ENCODE measurements around the gene TREH.
"Not testable (repeated sequence)": the region's sequence is repeated elsewhere in the genome, so short reads cannot be mapped to it uniquely, and the experiment has no call there.

Gene TREH

DNA sequence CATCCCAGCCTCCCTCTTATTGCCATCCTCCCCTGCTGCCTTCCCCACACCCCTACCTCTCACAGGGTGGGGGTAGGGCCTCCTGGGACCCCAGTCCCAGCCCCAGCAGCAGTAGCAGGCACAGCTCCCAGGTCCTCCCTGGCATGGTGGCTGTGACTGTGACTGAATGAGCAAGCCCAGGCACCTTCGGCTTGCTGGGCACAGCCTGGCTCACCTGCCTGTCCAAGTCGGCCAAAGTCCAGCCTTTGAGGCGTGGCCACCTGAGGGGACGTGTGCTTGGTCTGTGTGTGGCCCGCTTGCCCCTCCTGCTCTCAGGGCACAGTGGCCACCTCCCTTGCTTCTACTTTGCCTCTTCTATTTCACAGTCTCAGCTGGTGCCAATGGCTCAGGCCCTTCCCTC is at the start of gene TREH:
Gene TREH (minus strand): TSS at position 168 of the 400 bp plus-strand sequence. CDS start 23 bp downstream, at position 145.
- DNase-seq (ENCODE audit: low spot score), result no peak
- TF ChIP-seq, protein P1, sequence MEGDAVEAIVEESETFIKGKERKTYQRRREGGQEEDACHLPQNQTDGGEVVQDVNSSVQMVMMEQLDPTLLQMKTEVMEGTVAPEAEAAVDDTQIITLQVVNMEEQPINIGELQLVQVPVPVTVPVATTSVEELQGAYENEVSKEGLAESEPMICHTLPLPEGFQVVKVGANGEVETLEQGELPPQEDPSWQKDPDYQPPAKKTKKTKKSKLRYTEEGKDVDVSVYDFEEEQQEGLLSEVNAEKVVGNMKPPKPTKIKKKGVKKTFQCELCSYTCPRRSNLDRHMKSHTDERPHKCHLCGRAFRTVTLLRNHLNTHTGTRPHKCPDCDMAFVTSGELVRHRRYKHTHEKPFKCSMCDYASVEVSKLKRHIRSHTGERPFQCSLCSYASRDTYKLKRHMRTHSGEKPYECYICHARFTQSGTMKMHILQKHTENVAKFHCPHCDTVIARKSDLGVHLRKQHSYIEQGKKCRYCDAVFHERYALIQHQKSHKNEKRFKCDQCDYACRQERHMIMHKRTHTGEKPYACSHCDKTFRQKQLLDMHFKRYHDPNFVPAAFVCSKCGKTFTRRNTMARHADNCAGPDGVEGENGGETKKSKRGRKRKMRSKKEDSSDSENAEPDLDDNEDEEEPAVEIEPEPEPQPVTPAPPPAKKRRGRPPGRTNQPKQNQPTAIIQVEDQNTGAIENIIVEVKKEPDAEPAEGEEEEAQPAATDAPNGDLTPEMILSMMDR (IDR thresholded peaks at IDR 0.05; ENCODE audit: extremely low read depth, missing control alignments), result no peak

- not testable (repeated sequence) for DNase-seq (ENCODE audit: low spot score)
These were observed 48.7 kb upstream of the TREH start for GRCh38 chr11:118728112-118728511.

GRCh38 chr11:118727721-118728066 is 48.2 kb upstream of the TREH start:
- DNase-seq (ENCODE audit: low spot score), result not testable (repeated sequence)

GRCh38 chr11:118727001-118727720 is 47.7 kb upstream of the TREH start:
- DNase-seq (ENCODE audit: low spot score), result not testable (repeated sequence)

DNA sequence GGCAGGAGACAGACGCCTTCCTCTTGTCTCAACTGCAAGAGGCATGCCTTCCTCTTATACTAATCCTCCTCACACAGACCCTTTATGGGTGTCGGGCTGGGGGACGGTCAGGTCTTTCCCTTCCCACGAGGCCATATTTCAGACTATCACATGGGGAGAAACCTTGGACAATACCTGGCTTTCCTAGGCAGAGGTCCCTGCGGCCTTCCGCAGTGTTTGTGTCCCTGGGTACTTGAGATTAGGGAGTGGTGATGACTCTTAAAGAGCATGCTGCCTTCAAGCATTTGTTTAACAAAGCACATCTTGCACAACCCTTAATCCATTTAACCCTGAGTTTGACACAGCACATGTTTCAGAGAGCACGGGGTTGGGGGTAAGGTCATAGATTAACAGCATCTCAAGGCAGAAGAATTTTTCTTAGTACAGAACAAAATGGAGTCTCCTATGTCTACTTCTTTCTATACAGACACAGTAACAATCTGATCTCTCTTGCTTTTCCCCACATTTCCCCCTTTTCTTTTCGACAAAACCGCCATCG is 42.1 kb upstream of the TREH start:
- not testable (repeated sequence) for DNase-seq (ENCODE audit: low spot score)

DNA sequence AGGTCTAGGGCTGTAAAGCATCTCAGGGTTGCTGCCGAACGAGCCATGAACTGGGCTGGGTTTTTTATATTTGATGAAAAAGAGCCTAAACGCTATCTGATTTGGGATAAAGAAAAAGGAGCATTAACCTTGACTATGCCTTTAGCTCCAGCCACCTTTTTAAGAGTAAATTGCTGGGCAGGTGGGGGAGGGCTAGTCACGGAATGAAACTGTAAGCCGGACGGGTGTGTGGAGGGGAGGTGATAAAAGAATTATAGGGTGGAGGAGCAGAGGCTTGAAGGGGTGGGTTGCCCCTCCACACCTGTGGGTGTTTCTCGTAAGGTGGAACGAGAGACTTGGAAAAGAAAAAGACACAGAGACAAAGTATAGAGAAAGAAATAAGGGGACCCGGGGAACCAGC is 41.3 kb upstream of the TREH start:
- DNase-seq (ENCODE audit: low spot score), result not testable (repeated sequence)

DNA sequence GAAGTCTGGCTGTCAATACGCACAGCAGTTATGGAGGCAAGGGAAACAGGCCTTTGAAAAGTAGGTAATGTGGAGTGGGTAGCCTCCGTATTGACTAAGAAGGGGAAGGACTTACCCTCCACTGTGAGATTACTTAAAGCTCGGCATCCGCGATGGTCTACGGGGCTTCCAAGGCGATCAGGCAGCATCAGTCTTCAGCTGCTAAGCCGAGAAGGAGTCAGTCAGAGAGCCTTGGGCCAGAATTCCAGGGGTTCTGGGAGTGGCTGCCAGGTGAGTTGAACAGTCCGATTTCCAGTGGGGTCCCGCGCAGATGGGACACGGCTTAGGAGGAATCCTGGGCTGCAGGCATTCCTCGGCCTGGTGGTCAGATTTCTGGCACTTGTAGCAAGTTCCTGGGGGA is 40.6 kb upstream of the TREH start:
- DNase-seq (ENCODE audit: low spot score), result not testable (repeated sequence)

GRCh38 chr11:118718562-118718961 is 39.1 kb upstream of the TREH start:
- DNase-seq (ENCODE audit: low spot score), result not testable (repeated sequence)

- DNase-seq (ENCODE audit: low spot score), result not testable (repeated sequence)
These were observed 38.3 kb upstream of the TREH start for GRCh38 chr11:118717733-118718132.

DNA sequence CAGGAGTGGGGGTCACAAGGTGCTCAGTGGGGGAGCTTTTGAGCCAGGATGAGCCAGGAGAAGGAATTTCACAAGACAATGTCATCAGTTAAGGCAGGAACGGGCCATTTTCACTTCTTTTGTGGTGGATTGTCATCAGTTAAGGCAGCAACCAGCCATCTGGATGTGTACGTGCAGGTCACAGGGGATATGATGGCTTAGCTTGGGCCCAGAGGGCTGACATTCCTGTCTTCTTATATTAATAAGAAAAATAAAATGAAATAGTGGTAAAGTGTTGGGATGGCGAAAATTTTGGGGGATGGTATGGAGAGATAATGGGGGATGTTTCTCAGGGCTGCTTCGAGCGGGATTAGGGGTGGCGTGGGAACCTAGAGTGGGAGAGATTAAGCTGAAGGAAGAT is 37.8 kb upstream of the TREH start:
- not testable (repeated sequence) for DNase-seq (ENCODE audit: low spot score)

DNA sequence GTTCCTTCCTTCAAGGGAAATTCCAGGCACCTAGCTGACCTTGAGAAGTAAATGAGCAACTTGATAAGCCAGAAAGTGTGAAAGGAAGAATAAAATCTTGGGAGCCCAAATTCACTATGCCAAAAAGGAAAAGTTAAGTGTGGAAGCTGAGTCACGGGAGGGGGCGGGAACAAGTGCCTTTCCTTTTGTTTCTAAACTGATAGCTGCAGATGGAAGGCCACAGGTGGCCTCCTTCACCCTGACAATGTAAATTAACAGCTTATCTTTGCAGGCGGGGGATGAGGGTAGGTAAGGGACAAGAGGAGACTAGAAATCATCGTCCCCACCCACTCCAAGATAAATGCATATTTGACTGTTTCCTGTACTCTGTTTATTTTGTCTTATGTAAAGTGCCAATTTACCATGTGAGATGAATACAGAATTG is 36.4 kb upstream of the TREH start:
- TF ChIP-seq, protein P1 (IDR thresholded peaks at IDR 0.05; ENCODE audit: extremely low read depth, missing control alignments), result no peak
- no peak for DNase-seq (ENCODE audit: low spot score)

- DNase-seq (ENCODE audit: low spot score), result no peak
- TF ChIP-seq, protein P1 (IDR thresholded peaks at IDR 0.05; ENCODE audit: extremely low read depth, missing control alignments), result no peak
These were observed 35.9 kb upstream of the TREH start for GRCh38 chr11:118715245-118715831.
